Ishikawa (cell line): ENCODE measurements around the gene HSF4.

ENCODE experiments used
- CEBPB ChIP-seq: IDR thresholded peaks from 2 replicates; pipeline ENCODE4 v1.6.1; 2012
- CREB1 ChIP-seq: IDR thresholded peaks from 2 replicates; pipeline ENCODE4 v1.6.1; 2012; ENCODE audit warnings: low read depth
- EGR1 ChIP-seq: IDR thresholded peaks from 2 replicates; pipeline ENCODE4 v1.6.1; 2012
- EP300 ChIP-seq: IDR thresholded peaks from 2 replicates; pipeline ENCODE4 v1.6.1; 2012; ENCODE audit warnings: borderline replicate concordance
- MAX ChIP-seq: IDR thresholded peaks from 2 replicates; pipeline ENCODE4 v1.6.1; 2012
- NFIC ChIP-seq: IDR thresholded peaks from 2 replicates; pipeline ENCODE4 v1.6.1; 2012
- TAF1 ChIP-seq: IDR thresholded peaks from 2 replicates; pipeline ENCODE4 v1.6.1; 2012; ENCODE audit warnings: low read depth, mild to moderate bottlenecking
- TEAD4 ChIP-seq: IDR thresholded peaks from 2 replicates; pipeline ENCODE4 v1.6.1; 2012

GRCh38 chr16:67183627-67184452 lies 19.3 kb downstream of the HSF4 start, which contains the start of gene MATCAP1:
- TF ChIP-seq EP300 (no peak), MAX (peak; percentile 58; the same call in 1 of the 2 replicates), CEBPB (no peak), EGR1 (peak; percentile 81), CREB1 (peak; percentile 80), TAF1 (peak; percentile 67; the same call in 1 of the 2 replicates), NFIC (peak; percentile 54), TEAD4 (no peak; the same call in 1 of the 2 replicates)
